Testis (tissue), 2 donors: ENCODE data around the gene SYT10.
"Not testable (repeated sequence)": the region's sequence is repeated elsewhere in the genome, so short reads cannot be mapped to it uniquely, and the experiment has no call there.

Source experiments
- POLR2A ChIP-seq: fragments of 450-650 bp; IDR thresholded peaks from one replicate; pipeline ENCODE4 v1.6.1; 2017; ENCODE audit warnings: antibody characterized with exemption, mild to moderate bottlenecking, moderate library complexity
- TF ChIP-seq, protein P1 (sequence below), 3 experiments: fragments of 450-650 bp in 2 of 3; fragments of 200-600 bp in 1 of 3; sonication (generic) in 1 of 3; IDR thresholded peaks; one replicate each; pipeline ENCODE4 v1.5.1; 2016 to 2019; ENCODE audit warnings: antibody characterized with exemption in 3 of 3, mild to moderate bottlenecking in 2 of 3, moderate library complexity in 1 of 3

DNA sequence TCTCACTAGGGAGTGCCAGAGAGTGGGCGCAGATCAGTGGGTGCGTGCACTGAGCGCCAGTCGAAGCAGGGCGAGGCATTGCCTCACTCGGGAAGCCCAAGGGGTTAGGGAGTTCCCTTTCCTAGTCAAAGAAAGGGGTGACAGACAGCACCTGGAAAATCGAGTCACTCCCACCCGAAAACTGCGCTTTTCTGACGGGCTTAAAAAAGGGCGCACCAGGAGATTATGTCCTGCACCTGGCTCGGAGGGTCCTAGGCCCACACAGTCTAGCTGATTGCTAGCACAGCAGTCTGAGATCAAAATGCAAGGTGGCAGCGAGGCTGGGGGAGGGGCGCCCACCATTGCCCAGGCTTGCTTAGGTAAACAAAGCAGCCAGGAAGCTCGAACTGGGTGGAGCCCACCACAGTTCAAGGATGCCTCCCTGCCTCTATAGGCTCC, 107.6 kb downstream of the SYT10 start:
- TF ChIP-seq, protein P1, sequence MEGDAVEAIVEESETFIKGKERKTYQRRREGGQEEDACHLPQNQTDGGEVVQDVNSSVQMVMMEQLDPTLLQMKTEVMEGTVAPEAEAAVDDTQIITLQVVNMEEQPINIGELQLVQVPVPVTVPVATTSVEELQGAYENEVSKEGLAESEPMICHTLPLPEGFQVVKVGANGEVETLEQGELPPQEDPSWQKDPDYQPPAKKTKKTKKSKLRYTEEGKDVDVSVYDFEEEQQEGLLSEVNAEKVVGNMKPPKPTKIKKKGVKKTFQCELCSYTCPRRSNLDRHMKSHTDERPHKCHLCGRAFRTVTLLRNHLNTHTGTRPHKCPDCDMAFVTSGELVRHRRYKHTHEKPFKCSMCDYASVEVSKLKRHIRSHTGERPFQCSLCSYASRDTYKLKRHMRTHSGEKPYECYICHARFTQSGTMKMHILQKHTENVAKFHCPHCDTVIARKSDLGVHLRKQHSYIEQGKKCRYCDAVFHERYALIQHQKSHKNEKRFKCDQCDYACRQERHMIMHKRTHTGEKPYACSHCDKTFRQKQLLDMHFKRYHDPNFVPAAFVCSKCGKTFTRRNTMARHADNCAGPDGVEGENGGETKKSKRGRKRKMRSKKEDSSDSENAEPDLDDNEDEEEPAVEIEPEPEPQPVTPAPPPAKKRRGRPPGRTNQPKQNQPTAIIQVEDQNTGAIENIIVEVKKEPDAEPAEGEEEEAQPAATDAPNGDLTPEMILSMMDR (IDR thresholded peaks at IDR 0.05), result not testable (repeated sequence)
- TF ChIP-seq POLR2A, result not testable (repeated sequence)
